SK-N-SH treated with all-trans-retinoic acid at 6 μM for 48 hours (cell line): ENCODE data around the gene CCDC197.

Experiments used
- ATAC-seq: fragments of 200-7000 bp; cut with Tn5 transposase; 3 replicates; pipeline ENCODE4 v1.9.1; 2020; ENCODE audit warnings: mild to moderate bottlenecking, moderate library complexity
- BACH2 ChIP-seq: fragments of 250-450 bp; sonication (Bioruptor Pico); IDR thresholded peaks from 2 replicates; pipeline ENCODE4 v1.9.0; 2021; ENCODE audit warnings: mild to moderate bottlenecking, borderline replicate concordance
- CSDC2 ChIP-seq: fragments of 250-450 bp; sonication (Bioruptor Pico); IDR thresholded peaks from 2 replicates; pipeline ENCODE4 v1.5.0; 2020; ENCODE audit warnings: mild to moderate bottlenecking, moderate library complexity
- CSRNP3 ChIP-seq: fragments of 250-450 bp; sonication (Bioruptor Pico); IDR thresholded peaks from 2 replicates; pipeline ENCODE4 v1.5.1; 2021; ENCODE audit warnings: mild to moderate bottlenecking, moderate library complexity
- ESRRG ChIP-seq: fragments of 250-450 bp; sonication (Bioruptor Pico); IDR thresholded peaks from 2 replicates; pipeline ENCODE4 v1.6.1; 2021; ENCODE audit warnings: mild to moderate bottlenecking
- GLIS3 ChIP-seq: fragments of 250-450 bp; sonication (Bioruptor Pico); IDR thresholded peaks from 2 replicates; pipeline ENCODE4 v1.5.0; 2020; ENCODE audit warnings: mild to moderate bottlenecking, moderate library complexity
- OSR1 ChIP-seq: fragments of 250-450 bp; sonication (Bioruptor Pico); IDR thresholded peaks from 2 replicates; pipeline ENCODE4 v1.8.0; 2022; ENCODE audit warnings: moderate library complexity, mild to moderate bottlenecking, inconsistent platforms
- PATZ1 ChIP-seq: fragments of 250-450 bp; sonication (Bioruptor Pico); IDR thresholded peaks from 2 replicates; pipeline ENCODE4 v1.8.0; 2020; ENCODE audit warnings: mild to moderate bottlenecking, moderate library complexity, borderline replicate concordance
- PPARA ChIP-seq: fragments of 250-450 bp; sonication (Bioruptor Pico); IDR thresholded peaks from 2 replicates; pipeline ENCODE4 v1.5.0; 2020; ENCODE audit warnings: mild to moderate bottlenecking, borderline replicate concordance
- RARB ChIP-seq: fragments of 250-450 bp; sonication (Bioruptor Pico); IDR thresholded peaks from 2 replicates; pipeline ENCODE4 v1.8.0; 2021; ENCODE audit warnings: mild to moderate bottlenecking, moderate library complexity
- TCF4 ChIP-seq: fragments of 250-450 bp; sonication (Bioruptor Pico); IDR thresholded peaks from 2 replicates; pipeline ENCODE4 v1.8.0; 2021; ENCODE audit warnings: mild to moderate bottlenecking, moderate library complexity, borderline replicate concordance
- TSHZ2 ChIP-seq: fragments of 250-450 bp; sonication (Bioruptor Pico); IDR thresholded peaks from 2 replicates; pipeline ENCODE4 v1.5.0; 2020; ENCODE audit warnings: mild to moderate bottlenecking, moderate library complexity
- ZC3H10 ChIP-seq: fragments of 250-450 bp; sonication (Bioruptor Pico); IDR thresholded peaks from 2 replicates; pipeline ENCODE4 v1.5.1; 2021; ENCODE audit warnings: mild to moderate bottlenecking, moderate library complexity
- ZFP3 ChIP-seq: fragments of 250-450 bp; sonication (Bioruptor Pico); IDR thresholded peaks from 2 replicates; pipeline ENCODE4 v1.5.0; 2020; ENCODE audit warnings: mild to moderate bottlenecking, moderate library complexity
- ZFP30 ChIP-seq: fragments of 450-650 bp; formaldehyde crosslinking; IDR thresholded peaks from 2 replicates; pipeline ENCODE4 v1.5.0; 2022; ENCODE audit warnings: mild to moderate bottlenecking, moderate library complexity
- ZNF565 ChIP-seq: fragments of 450-650 bp; formaldehyde crosslinking; conservative IDR thresholded peaks from 2 replicates; pipeline ENCODE4 v1.5.0; 2020; ENCODE audit warnings: low read depth, mild to moderate bottlenecking, moderate library complexity
- ZNF70 ChIP-seq: fragments of 450-650 bp; formaldehyde crosslinking; IDR thresholded peaks from 2 replicates; pipeline ENCODE4 v1.5.0; 2020; ENCODE audit warnings: mild to moderate bottlenecking, moderate library complexity
- ZNF8 ChIP-seq: fragments of 450-650 bp; formaldehyde crosslinking; IDR thresholded peaks from 2 replicates; pipeline ENCODE4 v1.5.0; 2020; ENCODE audit warnings: mild to moderate bottlenecking, moderate library complexity

Gene CCDC197

GRCh38 chr14:94021416-94022157 lies 24.5 kb downstream of the CCDC197 start:
- ATAC-seq: no peak
- TF ChIP-seq ZNF565 (CRISPR knock-in tag) (no peak), CSRNP3 (CRISPR knock-in tag) (no peak), BACH2 (CRISPR knock-in tag) (no peak), PATZ1 (CRISPR knock-in tag) (no peak)

GRCh38 chr14:94022532-94023411 lies 25.7 kb downstream of the CCDC197 start:
- ATAC-seq: no peak
- TF ChIP-seq ZNF565 (CRISPR knock-in tag): no peak
- no peak for TF ChIP-seq ZNF8 (CRISPR knock-in tag)
- no peak for TF ChIP-seq RARB
- TF ChIP-seq CSDC2 (CRISPR knock-in tag): no peak
- no peak for TF ChIP-seq GLIS3

GRCh38 chr14:94024549-94024948 lies 27.4 kb downstream of the CCDC197 start:
- TF ChIP-seq OSR1 (no peak), ZNF8 (CRISPR knock-in tag) (no peak), ZFP30 (CRISPR knock-in tag) (no peak), ZNF70 (no peak), TSHZ2 (no peak), ZC3H10 (CRISPR knock-in tag) (no peak), ZFP3 (no peak)
- ATAC-seq: no peak

- no peak for ATAC-seq
- TF ChIP-seq ZC3H10 (CRISPR knock-in tag) (no peak), CSRNP3 (CRISPR knock-in tag) (no peak), ZFP3 (no peak), TCF4 (CRISPR knock-in tag) (no peak), ZNF8 (CRISPR knock-in tag) (no peak), PPARA (CRISPR knock-in tag) (no peak), OSR1 (no peak), ESRRG (no peak)
Observed at GRCh38 chr14:94025720-94026119, 28.6 kb downstream of the CCDC197 start.
